Prostate gland (tissue), 2 donors: Measurements from ENCODE around the gene CXCR2.

Experiments
- CTCF ChIP-seq, 4 experiments: fragments of 200-600 bp in 2 of 4; fragments of 450-650 bp in 2 of 4; sonication (generic) in 2 of 4; IDR thresholded peaks; 1 replicate in 3 of 4; 2 replicates in 1 of 4; pipeline ENCODE4 v1.5.1; 2016 to 2019; ENCODE audit warnings: antibody characterized with exemption in 4 of 4, mild to moderate bottlenecking in 2 of 4, moderate library complexity in 2 of 4
- POLR2AphosphoS5 ChIP-seq: sonication (generic); formaldehyde crosslinking; IDR thresholded peaks from one replicate; pipeline ENCODE4 v1.6.1; 2017; ENCODE audit warnings: antibody characterized with exemption

DNA sequence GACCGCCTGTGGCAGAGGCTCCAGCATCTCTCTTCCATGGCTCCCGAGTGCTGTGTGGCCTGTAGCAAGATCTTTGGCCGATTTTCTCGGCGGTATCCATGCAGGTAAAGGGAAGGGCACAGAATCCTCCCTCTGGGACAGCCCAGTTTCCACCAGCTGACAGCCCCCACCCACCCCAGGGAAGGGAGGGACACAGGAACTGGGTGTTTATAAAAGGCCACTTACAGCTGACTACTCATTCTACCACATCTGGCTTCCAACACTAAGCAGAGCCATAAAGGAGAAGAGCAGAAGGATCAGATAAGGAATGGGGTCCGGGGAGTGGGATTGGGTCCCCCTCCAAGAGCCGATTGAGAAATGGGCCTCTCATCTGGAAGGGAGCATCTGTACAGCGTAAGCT, 36.6 kb upstream of the CXCR2 start:
- TF ChIP-seq CTCF (IDR thresholded peaks at IDR 0.05) (no peak), POLR2AphosphoS5 (no peak)
